ENCODE results near the gene C5orf52. TPM values are rescaled to one million over a fixed set of nuclear protein-coding genes. Genes with fewer than 3 reads are reported as not detected.
"Not testable (repeated sequence)": the region's sequence is repeated elsewhere in the genome, so short reads cannot be mapped to it uniquely, and the experiment has no call there.

Gene C5orf52
- total RNA-seq, 1 donor from 2014 or later: not detected

DNA sequence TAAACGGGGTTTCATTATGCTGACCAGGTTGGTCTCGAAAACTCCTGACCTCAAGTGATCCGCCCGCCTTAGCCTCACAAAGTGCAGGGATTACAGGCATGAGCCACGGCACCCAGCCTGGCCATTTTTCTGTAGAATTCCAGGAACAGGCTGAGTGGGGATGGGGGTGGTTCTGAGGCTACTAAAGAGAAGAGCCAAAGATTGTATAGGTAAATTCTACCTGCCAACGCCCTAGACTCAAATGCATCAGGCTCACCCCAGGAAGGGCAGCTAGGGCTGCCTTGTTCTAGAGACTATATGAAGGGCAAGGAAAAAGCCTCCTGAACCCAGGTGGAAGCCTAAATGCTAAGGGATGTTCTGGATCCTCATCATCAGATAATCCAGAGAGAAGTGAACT, 1.6 kb upstream of the C5orf52 start:
- TF ChIP-seq, protein P1, sequence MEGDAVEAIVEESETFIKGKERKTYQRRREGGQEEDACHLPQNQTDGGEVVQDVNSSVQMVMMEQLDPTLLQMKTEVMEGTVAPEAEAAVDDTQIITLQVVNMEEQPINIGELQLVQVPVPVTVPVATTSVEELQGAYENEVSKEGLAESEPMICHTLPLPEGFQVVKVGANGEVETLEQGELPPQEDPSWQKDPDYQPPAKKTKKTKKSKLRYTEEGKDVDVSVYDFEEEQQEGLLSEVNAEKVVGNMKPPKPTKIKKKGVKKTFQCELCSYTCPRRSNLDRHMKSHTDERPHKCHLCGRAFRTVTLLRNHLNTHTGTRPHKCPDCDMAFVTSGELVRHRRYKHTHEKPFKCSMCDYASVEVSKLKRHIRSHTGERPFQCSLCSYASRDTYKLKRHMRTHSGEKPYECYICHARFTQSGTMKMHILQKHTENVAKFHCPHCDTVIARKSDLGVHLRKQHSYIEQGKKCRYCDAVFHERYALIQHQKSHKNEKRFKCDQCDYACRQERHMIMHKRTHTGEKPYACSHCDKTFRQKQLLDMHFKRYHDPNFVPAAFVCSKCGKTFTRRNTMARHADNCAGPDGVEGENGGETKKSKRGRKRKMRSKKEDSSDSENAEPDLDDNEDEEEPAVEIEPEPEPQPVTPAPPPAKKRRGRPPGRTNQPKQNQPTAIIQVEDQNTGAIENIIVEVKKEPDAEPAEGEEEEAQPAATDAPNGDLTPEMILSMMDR (IDR thresholded peaks at IDR 0.05; ENCODE audit: insufficient read depth, low read length, severe bottlenecking): no peak
- FAIRE-seq: no peak

DNA sequence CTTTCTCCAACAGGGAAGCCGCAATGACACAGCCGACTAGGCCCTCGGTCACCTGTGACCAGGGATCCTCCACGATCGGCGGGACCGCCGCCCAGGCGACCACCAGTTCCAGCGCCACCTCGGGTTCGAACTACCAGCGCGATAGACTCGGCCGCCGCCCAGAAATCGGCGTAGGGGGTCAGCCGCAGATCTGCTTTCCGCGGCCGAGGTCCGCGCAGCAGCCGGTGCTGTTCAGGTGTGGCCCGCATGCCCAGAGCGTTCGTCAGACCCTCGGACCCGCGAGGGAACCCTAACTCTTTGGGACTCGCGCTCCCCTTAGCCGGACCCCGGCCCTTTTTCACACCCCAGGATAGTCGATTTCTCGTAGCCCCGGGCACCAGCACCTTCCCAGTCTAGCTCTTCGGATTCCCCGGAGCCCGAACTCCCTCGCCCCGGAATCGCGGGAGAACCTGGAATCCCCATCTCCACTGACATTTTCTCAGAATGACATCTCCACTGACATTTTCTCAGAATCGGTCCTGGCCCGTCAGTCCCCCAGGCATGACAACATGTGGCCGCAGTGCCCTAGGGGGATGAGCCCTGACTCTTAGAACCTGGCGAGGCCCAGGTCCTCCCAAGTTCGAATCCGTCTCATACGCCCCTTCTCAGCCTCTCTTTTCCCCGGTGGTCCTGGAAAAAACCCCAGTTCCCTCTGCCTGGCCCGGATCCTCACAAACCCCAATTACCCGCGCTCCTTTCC, 428 bp downstream of the C5orf52 start:
- no peak for DNase-seq (ENCODE audit: low read depth)
- peaks cover 2% of the 10 kb centered on the region for H3K27me3 ChIP-seq (ENCODE audit: control insufficient read depth, insufficient read depth, low read length)
- no peaks in the 10 kb centered on the region for H3K36me3 ChIP-seq (ENCODE audit: control insufficient read depth, insufficient read depth, low read length)
- FAIRE-seq: no peak
- peak overlapping the region; percentile 45 for H3K4me3 ChIP-seq (ENCODE audit: low read depth, low read length)
- TF ChIP-seq, protein P1 (IDR thresholded peaks at IDR 0.05; ENCODE audit: insufficient read depth, low read length, severe bottlenecking): no peak

More for the DNA sequence above, 1.6 kb upstream of the C5orf52 start:
- DNase-seq (ENCODE audit: low read depth): no peak
- no peak overlapping the region for H3K4me3 ChIP-seq (ENCODE audit: low read depth, low read length)
- peaks cover 2% of the 10 kb centered on the region for H3K27me3 ChIP-seq (ENCODE audit: control insufficient read depth, insufficient read depth, low read length)
- H3K36me3 ChIP-seq (ENCODE audit: control insufficient read depth, insufficient read depth, low read length): no peaks in the 10 kb centered on the region

DNA sequence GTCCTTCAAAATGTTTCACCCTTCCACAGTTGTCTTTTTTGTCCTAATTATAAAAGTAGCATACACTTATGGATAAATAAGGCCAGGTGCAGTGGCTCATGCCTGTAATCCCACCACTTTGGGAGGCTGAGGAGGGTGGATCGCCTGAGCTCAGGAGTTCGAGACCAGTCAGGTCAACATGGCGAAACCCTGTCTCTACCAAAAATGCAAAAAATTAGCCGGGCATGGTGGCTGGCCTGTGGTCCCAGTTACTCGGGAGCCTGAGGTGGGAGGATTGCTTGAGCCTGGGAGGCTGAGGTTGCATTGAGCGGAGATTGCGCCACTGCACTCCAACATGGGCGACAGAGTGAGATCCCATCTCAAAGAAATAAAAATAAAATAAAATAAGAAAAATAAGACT, 1.6 kb downstream of the C5orf52 start:
- H3K27me3 ChIP-seq (ENCODE audit: control insufficient read depth, insufficient read depth, low read length): peaks cover 2% of the 10 kb centered on the region
- no peak overlapping the region for H3K4me3 ChIP-seq (ENCODE audit: low read depth, low read length)
- DNase-seq (ENCODE audit: low read depth) (no peak), FAIRE-seq (no peak)
- H3K36me3 ChIP-seq (ENCODE audit: control insufficient read depth, insufficient read depth, low read length): no peaks in the 10 kb centered on the region
- TF ChIP-seq, protein P1 (IDR thresholded peaks at IDR 0.05; ENCODE audit: insufficient read depth, low read length, severe bottlenecking): no peak

DNA sequence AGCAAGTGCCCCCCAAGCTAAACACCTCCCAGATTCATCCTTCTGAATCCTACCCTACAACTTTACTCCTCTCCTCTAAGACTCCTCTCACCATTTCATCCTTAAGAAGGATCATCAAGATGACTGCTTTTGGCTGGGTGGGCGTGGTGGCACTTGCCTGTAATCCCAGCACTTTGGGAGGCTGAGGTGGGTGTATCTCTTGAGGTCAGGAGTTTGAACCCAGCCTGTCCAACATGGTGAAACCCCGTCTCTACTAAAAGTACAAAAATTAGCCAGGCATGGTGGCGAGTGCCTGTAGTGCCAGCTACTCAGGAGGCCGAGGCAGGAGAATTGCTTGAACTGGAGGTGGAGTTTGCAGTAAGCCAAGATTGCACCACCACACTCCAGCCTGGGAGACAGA, 3.0 kb downstream of the C5orf52 start:
- H3K4me3 ChIP-seq (ENCODE audit: low read depth, low read length); H3K27me3 ChIP-seq (ENCODE audit: control insufficient read depth, insufficient read depth, low read length); DNase-seq (ENCODE audit: low read depth); H3K36me3 ChIP-seq (ENCODE audit: control insufficient read depth, insufficient read depth, low read length): not testable (repeated sequence)
- FAIRE-seq: peak; percentile 36

DNA sequence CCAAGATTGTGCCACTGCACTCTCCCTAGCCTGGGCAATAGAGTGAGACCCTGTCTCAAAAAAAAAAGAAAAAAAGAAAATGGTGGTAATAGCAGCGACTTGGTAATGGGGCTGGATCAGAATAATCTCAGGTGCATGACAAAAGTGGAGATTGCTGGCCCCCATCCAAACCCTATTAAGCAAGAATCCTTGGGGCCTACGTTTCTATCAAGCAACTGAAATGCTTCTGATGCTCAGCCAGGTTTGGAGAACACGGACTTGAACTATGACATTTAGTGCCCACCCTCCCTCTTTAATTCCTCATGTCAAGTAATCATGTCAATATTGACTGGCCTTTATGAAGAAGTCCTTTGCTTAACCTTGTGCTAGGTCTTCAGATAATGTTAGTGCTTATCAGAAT, 6.6 kb downstream of the C5orf52 start:
- peak; percentile 36 for FAIRE-seq

DNA sequence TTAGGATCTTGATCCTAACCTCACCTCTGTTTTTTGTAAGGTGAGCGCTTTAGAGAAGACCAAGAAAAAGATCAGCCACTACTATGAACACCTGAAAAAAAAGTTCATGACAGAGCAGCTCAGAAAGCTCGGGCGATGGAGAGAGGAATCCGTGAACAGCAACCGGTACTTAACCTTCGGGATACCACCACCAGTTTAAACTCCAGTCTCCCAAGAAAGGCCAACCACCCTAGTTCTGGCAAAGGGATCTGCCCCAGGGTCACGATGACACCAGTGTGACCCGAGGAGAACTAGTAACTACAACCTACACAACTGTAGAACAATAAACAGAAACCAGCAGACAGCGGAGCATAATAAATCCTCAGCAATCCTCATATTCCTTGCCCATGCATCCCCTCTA, 8.5 kb downstream of the C5orf52 start:
- DNase-seq (ENCODE audit: low read depth) (no peak), FAIRE-seq (no peak)
- no peaks in the 10 kb centered on the region for H3K36me3 ChIP-seq (ENCODE audit: control insufficient read depth, insufficient read depth, low read length)
- H3K27me3 ChIP-seq (ENCODE audit: control insufficient read depth, insufficient read depth, low read length): no peaks in the 10 kb centered on the region
- H3K4me3 ChIP-seq (ENCODE audit: low read depth, low read length): no peak overlapping the region
- TF ChIP-seq, protein P1 (IDR thresholded peaks at IDR 0.05; ENCODE audit: insufficient read depth, low read length, severe bottlenecking): no peak

More for the DNA sequence above, 6.6 kb downstream of the C5orf52 start:
- no peaks in the 10 kb centered on the region for H3K27me3 ChIP-seq (ENCODE audit: control insufficient read depth, insufficient read depth, low read length)
- no peaks in the 10 kb centered on the region for H3K36me3 ChIP-seq (ENCODE audit: control insufficient read depth, insufficient read depth, low read length)
- TF ChIP-seq, protein P1 (IDR thresholded peaks at IDR 0.05; ENCODE audit: insufficient read depth, low read length, severe bottlenecking): no peak
- DNase-seq (ENCODE audit: low read depth): no peak
- H3K4me3 ChIP-seq (ENCODE audit: low read depth, low read length): no peak overlapping the region
